GM15510 (cell line): ENCODE data around the gene IRF1.
A peak's percentile ranks its signal among the peaks of the same experiment; 100 is the strongest.

Source experiments
- POLR2A ChIP-seq: IDR thresholded peaks from 3 replicates; pipeline ENCODE4 v1.6.1; 2011; ENCODE audit warnings: borderline replicate concordance; ENCODE audit not compliant: insufficient read length; ENCODE audit errors: extremely low read depth

Gene IRF1

GRCh38 chr5:132480893-132481595 is 9.5 kb downstream of the IRF1 start:
- peak; percentile 5 for TF ChIP-seq POLR2A

GRCh38 chr5:132480546-132480892 is 10.1 kb downstream of the IRF1 start:
- no peak for TF ChIP-seq POLR2A

GRCh38 chr5:132480042-132480441 is 10.5 kb downstream of the IRF1 start:
- no peak for TF ChIP-seq POLR2A

GRCh38 chr5:132479111-132479951 is 11.2 kb downstream of the IRF1 start:
- TF ChIP-seq POLR2A: peak; percentile 11

GRCh38 chr5:132478366-132478871 is 12.2 kb downstream of the IRF1 start:
- no peak for TF ChIP-seq POLR2A

GRCh38 chr5:132477784-132478365 is 12.7 kb downstream of the IRF1 start:
- TF ChIP-seq POLR2A: no peak

GRCh38 chr5:132476876-132477781 is 13.4 kb downstream of the IRF1 start:
- TF ChIP-seq POLR2A: no peak

GRCh38 chr5:132475987-132476875 is 14.3 kb downstream of the IRF1 start:
- TF ChIP-seq POLR2A: no peak

- TF ChIP-seq POLR2A: no peak
Measured at GRCh38 chr5:132475497-132475882, 15.1 kb downstream of the IRF1 start.

GRCh38 chr5:132474881-132475496 is 15.6 kb downstream of the IRF1 start:
- no peak for TF ChIP-seq POLR2A

- no peak for TF ChIP-seq POLR2A
Measured at GRCh38 chr5:132474131-132474723, 16.3 kb downstream of the IRF1 start.

GRCh38 chr5:132473668-132474067 is 16.9 kb downstream of the IRF1 start:
- no peak for TF ChIP-seq POLR2A

GRCh38 chr5:132473019-132473531 is 17.5 kb downstream of the IRF1 start:
- TF ChIP-seq POLR2A: no peak

- TF ChIP-seq POLR2A: no peak
Measured at GRCh38 chr5:132472431-132472830, 18.1 kb downstream of the IRF1 start.
